Stimulated activated CD4-positive, alpha-beta T cell treated with anti-CD3 and anti-CD28 coated beads, TNF-alpha, amount 100 ng/mL, for 24 hours (primary cell): ENCODE results near the gene DHRS7B.
"Not testable (repeated sequence)": the region's sequence is repeated elsewhere in the genome, so short reads cannot be mapped to it uniquely, and the experiment has no call there.

Source experiments
- DNase-seq, 3 experiments: peaks; one replicate each; pipeline ENCODE4 v3.0.0-alpha.2; 2020; ENCODE audit warnings: low read depth in 3 of 3

The DHRS7B gene, protein sequence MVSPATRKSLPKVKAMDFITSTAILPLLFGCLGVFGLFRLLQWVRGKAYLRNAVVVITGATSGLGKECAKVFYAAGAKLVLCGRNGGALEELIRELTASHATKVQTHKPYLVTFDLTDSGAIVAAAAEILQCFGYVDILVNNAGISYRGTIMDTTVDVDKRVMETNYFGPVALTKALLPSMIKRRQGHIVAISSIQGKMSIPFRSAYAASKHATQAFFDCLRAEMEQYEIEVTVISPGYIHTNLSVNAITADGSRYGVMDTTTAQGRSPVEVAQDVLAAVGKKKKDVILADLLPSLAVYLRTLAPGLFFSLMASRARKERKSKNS

GRCh38 chr17:21126645-21127508, at the start of gene DHRS7B:
DHRS7B (plus strand) TSS chr17:21126964; CDS start chr17:21126972, 8 bp downstream.
- DNase-seq: peak; percentile 96 to 98 (median 97)

- no peak for DNase-seq
Measured at GRCh38 chr17:21077281-21077680, 49.5 kb upstream of the DHRS7B start.

DNA sequence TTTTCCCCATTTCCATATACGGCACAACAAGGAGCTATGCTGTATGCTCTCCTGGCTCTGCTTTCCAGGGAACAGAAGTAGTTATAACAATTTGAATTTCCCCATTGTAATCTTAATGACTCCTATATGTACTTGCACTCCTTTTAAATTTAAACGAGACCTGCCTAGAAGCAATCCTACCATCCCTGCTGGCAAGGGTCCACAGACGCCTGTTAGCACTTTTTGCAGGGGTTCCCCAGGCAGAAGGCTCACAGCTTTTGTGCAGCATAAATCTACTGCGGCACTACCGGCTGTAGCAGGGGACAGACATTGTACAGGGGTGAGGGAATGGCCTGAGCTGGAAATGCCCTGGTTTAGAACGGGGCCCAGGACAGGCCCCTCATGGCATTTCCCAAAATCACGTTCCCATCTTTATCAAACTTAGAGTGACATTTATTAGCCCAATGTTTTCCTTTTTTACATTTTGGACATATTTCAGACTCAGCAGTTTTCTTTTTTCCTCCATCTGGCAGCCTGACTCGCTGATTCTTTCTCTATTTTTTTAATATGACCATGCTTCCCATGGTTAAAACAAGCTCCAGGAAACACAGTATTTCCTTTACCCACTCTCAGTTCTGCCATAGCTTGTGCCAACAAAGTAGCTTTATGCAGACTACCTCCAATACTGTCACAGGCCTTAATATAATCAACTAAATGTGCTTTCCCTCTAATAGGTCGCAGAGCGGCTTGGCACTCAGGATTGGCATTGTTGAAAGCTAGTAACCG, 48.6 kb upstream of the DHRS7B start:
- DNase-seq: no peak

DNA sequence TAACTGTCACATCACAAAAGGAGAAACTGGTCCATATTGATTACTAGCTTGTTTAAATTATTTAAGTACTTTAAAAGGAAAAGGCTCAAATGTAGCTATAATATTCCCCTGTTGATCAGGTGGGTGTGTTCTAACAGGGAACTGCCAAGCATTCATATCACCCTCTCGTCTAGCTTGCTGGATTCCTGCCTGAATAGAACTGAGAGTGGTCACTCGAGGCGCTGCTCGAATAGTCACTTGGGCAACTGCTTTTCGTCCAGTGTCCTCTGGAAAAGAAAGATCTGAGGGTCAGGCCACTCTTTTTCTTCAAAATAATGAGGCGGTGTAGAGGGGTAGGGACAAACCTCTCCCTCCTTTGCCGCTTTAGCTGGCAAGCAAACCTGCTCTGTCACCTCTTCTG, 47.6 kb upstream of the DHRS7B start:
- DNase-seq: no peak

GRCh38 chr17:21082001-21082436, 44.7 kb upstream of the DHRS7B start:
- DNase-seq: no peak

GRCh38 chr17:21085280-21085679, 41.5 kb upstream of the DHRS7B start:
- DNase-seq: not testable (repeated sequence)

- DNase-seq: no peak
Measured at GRCh38 chr17:21085707-21086106, 41.1 kb upstream of the DHRS7B start.

DNA sequence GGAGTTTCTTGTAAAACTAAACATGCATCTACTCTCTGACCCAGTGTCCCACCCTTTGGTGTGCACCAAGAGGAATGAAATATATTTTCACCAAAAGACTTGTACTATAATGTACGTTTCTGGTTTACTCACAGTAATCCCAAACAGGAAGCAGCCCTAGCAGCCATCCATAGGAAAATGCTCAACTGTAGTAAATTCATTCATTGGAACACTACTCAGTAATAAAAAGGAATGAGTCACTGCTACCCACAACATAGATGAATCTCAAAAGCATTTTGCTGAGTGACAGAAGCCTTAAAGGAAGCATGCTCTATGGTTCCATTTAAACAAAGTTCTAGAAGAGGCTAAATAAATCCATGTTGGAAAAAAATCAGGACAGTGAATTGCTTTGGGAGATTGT, 37.6 kb upstream of the DHRS7B start:
- no peak for DNase-seq

DNA sequence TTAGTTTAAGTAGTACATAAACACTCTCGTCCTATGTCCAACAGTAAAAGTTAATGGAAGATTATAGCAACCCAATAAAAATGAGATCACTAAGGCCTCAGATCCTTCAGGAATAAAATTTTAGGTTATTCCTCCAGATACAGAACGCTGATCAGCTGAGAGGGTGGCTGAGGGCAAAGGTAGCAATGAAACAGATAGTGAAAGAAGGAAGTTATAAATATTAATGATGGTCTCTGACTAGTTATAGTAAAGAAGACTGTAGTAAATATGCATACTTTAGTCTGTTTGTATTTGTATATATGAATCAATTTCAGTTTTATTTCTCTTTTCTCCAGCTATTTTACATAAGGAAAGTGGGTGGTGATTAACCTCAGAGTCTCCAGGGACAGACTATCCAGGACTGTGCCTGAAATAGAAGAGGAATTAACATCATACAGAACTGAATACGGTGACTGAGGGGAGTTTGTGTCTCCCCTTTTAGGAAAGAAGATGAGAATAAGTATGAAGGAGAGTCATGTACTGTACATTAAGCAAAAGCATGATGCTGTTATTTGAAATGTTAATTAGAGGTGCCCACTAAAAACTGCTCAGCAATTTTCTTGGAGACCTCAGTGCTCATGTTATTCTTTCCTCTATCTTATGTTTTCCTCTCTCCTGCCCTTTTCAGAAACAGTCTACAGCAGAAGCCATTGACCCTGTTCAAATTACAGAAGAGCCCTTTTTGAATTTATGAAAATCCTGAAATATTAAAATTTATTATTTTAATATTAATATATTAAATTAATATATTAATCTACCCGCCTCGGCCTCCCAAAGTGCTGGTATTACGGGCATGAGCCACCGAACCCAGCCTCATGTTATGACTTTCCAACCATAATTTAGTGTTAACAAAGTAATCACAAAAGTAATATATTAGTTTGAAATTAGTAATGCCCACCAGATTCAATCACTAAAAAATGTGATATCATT, 36.5 kb upstream of the DHRS7B start:
- no peak for DNase-seq

GRCh38 chr17:21090902-21091618, 35.7 kb upstream of the DHRS7B start:
- DNase-seq: no peak

DNA sequence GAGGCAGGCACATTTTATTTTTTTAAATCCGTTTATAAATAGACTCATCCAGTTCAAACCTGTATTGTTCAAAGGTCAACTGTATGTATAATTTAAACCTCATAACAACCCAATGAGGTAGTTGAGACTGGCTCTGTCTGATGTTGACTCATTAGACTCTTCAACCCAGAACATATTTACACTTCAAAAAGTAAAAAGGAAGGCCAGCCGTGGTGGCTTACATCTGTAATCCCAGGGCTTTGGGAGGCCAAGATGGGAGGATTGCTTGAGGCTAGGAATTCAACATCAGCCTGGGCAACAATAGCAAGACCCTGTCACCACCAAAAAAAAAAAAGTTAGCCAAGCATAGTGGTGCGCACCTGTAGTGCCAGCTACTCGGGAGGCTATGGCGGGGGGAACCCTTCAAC, 32.5 kb upstream of the DHRS7B start:
- no peak for DNase-seq

DNA sequence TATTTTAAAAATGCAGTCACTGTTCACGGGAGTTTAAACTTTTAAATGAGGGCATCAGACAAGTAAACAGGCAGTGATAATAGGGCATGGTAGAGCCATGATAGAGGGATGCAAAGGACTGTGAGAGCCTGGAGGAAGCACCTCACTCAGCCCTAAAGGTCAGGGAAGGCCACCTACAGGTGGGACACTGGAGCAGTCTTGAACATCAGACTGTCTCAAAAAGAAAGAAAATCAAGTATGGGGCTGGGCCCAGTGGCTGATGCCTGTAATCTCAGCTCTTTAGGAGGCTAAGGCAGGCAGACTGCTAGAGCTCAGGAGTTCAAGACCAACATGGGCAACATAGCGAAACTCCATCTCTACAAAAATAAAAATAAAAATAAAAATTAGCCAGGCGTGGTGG, 31.0 kb upstream of the DHRS7B start:
- no peak for DNase-seq

DNA sequence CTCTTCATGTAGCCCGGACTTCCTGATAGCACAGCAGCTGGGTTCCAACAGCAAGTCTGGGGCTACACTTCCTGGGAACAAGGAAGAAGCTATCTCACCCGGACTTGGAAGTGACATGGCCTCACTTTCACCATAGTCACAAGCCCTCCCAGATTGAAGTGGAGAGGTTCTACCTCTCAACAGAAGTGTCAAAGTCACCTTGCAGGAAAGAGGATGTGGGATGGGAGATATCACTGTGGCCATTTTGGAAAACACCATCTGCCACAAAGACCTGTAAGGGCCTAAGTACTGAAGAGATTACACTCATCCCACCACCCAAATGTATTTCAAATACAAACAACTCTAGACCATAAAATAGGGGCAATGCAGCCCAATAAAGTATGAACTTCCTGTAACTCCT, 29.9 kb upstream of the DHRS7B start:
- no peak for DNase-seq

DNA sequence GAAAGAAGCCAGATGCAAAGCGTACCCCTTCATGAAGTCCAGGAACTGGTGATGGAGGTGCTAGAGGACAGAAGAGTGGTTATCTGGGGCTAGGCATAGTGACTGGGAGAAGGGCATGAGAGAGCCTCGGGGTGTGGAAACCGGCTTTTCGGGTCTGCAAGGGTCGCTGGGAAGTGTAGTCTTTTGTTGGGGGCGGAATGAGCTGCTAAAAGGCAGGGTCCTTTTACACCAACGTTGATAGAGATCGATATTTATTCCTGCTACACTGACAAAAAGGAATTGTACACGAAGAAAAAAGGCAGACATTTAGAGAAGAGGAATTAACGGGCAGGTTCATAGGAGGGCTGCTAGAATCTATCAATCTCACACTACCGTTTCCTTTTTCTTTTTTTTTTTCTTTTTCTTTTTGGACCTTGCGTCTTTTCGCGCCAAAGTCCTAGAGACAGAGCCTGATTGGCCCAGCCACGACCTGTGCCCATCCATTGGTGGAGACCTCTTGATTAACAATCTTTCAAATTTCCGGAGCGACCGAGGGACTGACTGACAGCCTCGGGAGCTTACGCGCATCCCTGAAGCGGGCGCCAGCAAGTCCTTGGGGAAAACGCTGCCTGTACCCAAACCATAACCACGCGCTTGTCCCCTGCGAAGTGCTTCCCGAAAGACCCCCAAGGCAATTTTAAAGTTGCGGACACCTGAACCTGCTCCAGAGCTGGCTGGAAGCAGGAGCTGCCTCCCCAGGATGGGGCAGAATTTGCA, 27.7 kb upstream of the DHRS7B start:
- DNase-seq: peak; percentile 51 to 77 (median 55)

DNA sequence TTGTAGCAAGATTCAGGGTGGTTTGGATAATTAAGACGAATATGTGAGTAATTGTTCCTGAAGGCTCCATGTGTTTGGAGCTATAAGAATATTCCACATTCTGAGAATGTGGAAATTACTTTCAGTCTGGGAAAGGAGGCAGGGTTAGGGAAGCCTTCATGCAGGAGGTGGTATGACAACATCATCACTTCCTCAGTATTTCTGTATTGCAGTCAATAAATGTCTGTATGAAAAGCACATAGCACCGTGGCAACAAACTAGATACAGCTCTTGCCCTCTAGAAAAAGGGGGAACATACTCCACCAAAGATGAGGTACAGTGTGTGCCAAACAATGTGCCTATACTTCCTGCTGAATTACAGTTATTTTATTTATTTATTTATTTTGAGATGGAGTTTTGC, 26.1 kb upstream of the DHRS7B start:
- DNase-seq: no peak

DNA sequence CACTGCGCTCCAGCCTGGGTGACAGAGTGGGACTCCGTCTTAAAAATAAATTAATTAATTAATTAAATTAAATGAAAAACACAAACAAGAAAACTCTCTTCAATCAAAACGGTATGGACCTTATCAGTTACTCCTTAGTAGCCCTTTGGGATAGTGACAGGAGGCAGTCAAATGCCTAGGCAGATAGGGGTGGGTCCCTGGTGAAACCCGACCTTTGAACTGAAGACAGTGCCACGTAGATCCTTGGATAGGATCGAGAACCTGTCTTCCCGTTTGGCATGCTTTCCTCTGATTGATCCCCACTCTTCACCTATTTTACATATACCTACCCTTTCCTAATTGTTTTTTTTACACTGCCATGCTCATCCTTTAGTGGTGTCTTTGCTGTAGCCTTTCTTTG, 22.2 kb upstream of the DHRS7B start:
- DNase-seq: no peak

DNA sequence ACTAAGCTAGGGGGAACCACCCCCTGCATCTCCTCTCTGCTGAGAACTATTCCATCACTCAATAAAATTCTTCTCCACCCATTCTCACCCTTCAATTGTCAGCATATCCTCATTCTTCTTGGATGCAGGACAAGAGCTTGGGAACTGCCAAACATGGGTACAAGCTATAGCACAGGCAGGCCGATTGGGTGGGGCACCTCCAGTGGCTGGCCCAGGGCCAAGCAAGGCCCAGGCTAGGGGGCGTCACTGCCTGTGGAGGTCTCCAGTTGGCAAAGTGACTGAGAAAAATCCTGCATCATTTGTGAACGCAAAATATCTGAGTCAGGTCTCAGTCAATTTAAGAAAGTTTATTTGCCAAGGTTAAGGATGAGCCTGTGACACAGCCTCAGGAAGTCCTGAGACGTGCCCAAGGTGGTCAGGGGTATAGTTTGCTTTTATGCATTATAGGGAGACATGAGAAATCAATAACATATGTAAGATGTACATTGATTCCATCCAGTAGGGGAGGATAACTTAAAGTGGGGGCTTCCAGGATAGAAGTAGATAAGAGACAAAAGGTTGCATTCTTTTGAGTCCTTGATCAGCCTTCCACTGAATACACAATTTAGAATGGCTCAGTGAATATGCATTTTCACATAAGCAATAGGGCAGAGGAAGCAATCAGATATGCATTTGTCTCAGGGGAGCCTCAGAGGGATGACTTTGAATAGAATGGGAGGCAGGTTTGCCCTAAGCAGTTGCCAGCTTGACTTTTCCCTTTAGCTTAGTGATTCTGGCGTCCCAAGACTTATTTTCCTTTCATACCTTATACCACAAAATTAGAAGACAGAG, 21.5 kb upstream of the DHRS7B start:
- no peak for DNase-seq

GRCh38 chr17:21106316-21106715, 20.4 kb upstream of the DHRS7B start:
- DNase-seq: no peak
